HTR-8/SVneo (cell line): ENCODE measurements around the gene SLC9A2.

Experiments
- DNase-seq: peaks from one replicate; pipeline ENCODE4 v3.0.0; 2011; ENCODE audit warnings: low spot score, mixed read lengths; ENCODE audit not compliant: insufficient read length
- FAIRE-seq: peaks from 2 replicates; lab custom pipeline; 2011; peaks lifted over from hg19 to GRCh38; lab: Jason Lieb, UNC

The SLC9A2 gene

GRCh38 chr2:102619414-102620319, at the start of gene SLC9A2:
SLC9A2 (plus strand) TSS chr2:102619553; CDS start chr2:102619849, 296 bp downstream.
- FAIRE-seq (no peak), DNase-seq (no peak)

GRCh38 chr2:102575888-102576287, 43.5 kb upstream of the SLC9A2 start:
- no peak for FAIRE-seq
- no peak for DNase-seq

GRCh38 chr2:102578376-102578775, 41.0 kb upstream of the SLC9A2 start:
- DNase-seq: no peak
- no peak for FAIRE-seq

- FAIRE-seq (no peak), DNase-seq (no peak)
Measured at GRCh38 chr2:102581911-102582310, 37.4 kb upstream of the SLC9A2 start.

- DNase-seq (no peak), FAIRE-seq (no peak)
Measured at GRCh38 chr2:102582845-102583244, 36.5 kb upstream of the SLC9A2 start.

GRCh38 chr2:102585847-102586404, 33.4 kb upstream of the SLC9A2 start:
- DNase-seq (no peak), FAIRE-seq (no peak)

- DNase-seq: no peak
- no peak for FAIRE-seq
Measured at GRCh38 chr2:102588213-102588939, 31.0 kb upstream of the SLC9A2 start.

GRCh38 chr2:102589444-102589843, 29.9 kb upstream of the SLC9A2 start:
- DNase-seq (no peak), FAIRE-seq (no peak)

- DNase-seq: no peak
- FAIRE-seq: no peak
Measured at GRCh38 chr2:102591491-102592045, 27.8 kb upstream of the SLC9A2 start.

GRCh38 chr2:102592601-102593000, 26.8 kb upstream of the SLC9A2 start:
- DNase-seq (no peak), FAIRE-seq (no peak)

GRCh38 chr2:102593516-102593915, 25.8 kb upstream of the SLC9A2 start:
- FAIRE-seq: no peak
- no peak for DNase-seq

- no peak for DNase-seq
- no peak for FAIRE-seq
Measured at GRCh38 chr2:102594445-102595016, 24.8 kb upstream of the SLC9A2 start.

GRCh38 chr2:102597788-102598187, 21.6 kb upstream of the SLC9A2 start:
- DNase-seq (no peak), FAIRE-seq (no peak)

GRCh38 chr2:102599486-102599885, 19.9 kb upstream of the SLC9A2 start:
- no peak for DNase-seq
- FAIRE-seq: no peak

GRCh38 chr2:102601730-102602129, 17.6 kb upstream of the SLC9A2 start:
- no peak for FAIRE-seq
- DNase-seq: no peak

GRCh38 chr2:102603904-102604303, 15.4 kb upstream of the SLC9A2 start:
- no peak for FAIRE-seq
- no peak for DNase-seq

GRCh38 chr2:102604769-102605168, 14.6 kb upstream of the SLC9A2 start:
- FAIRE-seq: no peak
- no peak for DNase-seq

- DNase-seq: no peak
- no peak for FAIRE-seq
Measured at GRCh38 chr2:102606353-102606752, 13.0 kb upstream of the SLC9A2 start.

- peak; percentile 67 for DNase-seq
- FAIRE-seq: no peak
Measured at GRCh38 chr2:102615620-102616436, 3.5 kb upstream of the SLC9A2 start.
